Stomach (tissue), 4 donors: ENCODE data around the gene LRMDA.

Source experiments
- EP300 ChIP-seq: sonication (generic); formaldehyde crosslinking; IDR thresholded peaks from one replicate; pipeline ENCODE4 v1.6.1; 2017; ENCODE audit warnings: antibody characterized with exemption
- POLR2A ChIP-seq, 4 donors: fragments of 450-650 bp; IDR thresholded peaks; one replicate each; pipeline ENCODE4 v1.6.1; 2016; ENCODE audit warnings: antibody characterized with exemption in 4 of 4, control low read depth in 2 of 4, mild to moderate bottlenecking in 1 of 4, moderate library complexity in 1 of 4
- POLR2AphosphoS5 ChIP-seq, 3 donors: sonication (generic); formaldehyde crosslinking; IDR thresholded peaks; one replicate each; pipeline ENCODE4 v1.6.1; 2016; ENCODE audit warnings: antibody characterized with exemption in 3 of 3
- TF ChIP-seq, protein P1 (sequence below), 7 experiments: fragments of 450-650 bp in 4 of 7; fragments of 200-600 bp in 3 of 7; sonication (generic) in 3 of 7; IDR thresholded peaks; one replicate each; pipeline ENCODE4 v1.5.1; 2016 to 2019; ENCODE audit warnings: antibody characterized with exemption in 7 of 7, control low read depth in 2 of 7, mild to moderate bottlenecking in 1 of 7

DNA sequence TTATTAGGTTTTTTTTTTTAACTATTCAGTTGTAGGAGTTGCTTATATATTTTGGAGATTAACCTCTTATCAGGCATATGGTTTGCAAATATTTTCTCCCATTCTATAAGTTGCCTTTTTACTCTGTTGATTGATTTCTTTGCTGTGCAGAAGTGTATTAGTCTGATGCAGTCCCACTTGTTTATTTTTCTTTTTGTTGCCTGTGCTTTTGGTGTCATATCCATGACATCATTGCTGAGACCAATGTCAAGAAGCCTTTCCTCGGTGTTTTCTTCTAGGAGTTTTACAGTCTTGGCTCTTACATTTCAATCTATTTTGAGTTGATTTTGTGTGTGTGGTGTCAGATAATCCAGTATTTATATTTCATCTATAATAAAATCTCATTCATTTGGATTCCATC, 155.4 kb downstream of the LRMDA start:
- TF ChIP-seq, protein P1, sequence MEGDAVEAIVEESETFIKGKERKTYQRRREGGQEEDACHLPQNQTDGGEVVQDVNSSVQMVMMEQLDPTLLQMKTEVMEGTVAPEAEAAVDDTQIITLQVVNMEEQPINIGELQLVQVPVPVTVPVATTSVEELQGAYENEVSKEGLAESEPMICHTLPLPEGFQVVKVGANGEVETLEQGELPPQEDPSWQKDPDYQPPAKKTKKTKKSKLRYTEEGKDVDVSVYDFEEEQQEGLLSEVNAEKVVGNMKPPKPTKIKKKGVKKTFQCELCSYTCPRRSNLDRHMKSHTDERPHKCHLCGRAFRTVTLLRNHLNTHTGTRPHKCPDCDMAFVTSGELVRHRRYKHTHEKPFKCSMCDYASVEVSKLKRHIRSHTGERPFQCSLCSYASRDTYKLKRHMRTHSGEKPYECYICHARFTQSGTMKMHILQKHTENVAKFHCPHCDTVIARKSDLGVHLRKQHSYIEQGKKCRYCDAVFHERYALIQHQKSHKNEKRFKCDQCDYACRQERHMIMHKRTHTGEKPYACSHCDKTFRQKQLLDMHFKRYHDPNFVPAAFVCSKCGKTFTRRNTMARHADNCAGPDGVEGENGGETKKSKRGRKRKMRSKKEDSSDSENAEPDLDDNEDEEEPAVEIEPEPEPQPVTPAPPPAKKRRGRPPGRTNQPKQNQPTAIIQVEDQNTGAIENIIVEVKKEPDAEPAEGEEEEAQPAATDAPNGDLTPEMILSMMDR (IDR thresholded peaks at IDR 0.05): no peak
- TF ChIP-seq POLR2AphosphoS5 (IDR thresholded peaks at IDR 0.05): no peak
- TF ChIP-seq EP300: no peak
- TF ChIP-seq POLR2A (IDR thresholded peaks at IDR 0.05): no peak
